Endodermal cell (in vitro differentiated cells): ENCODE results near the gene RNF40. TPM values are rescaled to one million over a fixed set of nuclear protein-coding genes. Genes with fewer than 3 reads are reported as not detected.

Source experiments
- DNase-seq: peaks from one replicate; pipeline ENCODE4 v3.0.0-alpha.2; 2017
- H3K27ac ChIP-seq: 2 replicates; pipeline ENCODE4 v1.5.1; 2013; ENCODE audit warnings: mild to moderate bottlenecking, low read depth, low read length, moderate library complexity
- H3K27me3 ChIP-seq: 2 replicates; pipeline ENCODE4 v1.6.1; 2013; ENCODE audit warnings: mild to moderate bottlenecking, low read length, moderate library complexity; ENCODE audit not compliant: insufficient read depth, control insufficient read depth, poor library complexity, severe bottlenecking
- H3K36me3 ChIP-seq: 2 replicates; pipeline ENCODE4 v1.7.0; 2013; ENCODE audit warnings: mild to moderate bottlenecking, low read length, moderate library complexity; ENCODE audit not compliant: control insufficient read depth, insufficient read depth
- H3K4me1 ChIP-seq: one replicate; pipeline ENCODE4 v1.7.0; 2013; ENCODE audit warnings: low read length; ENCODE audit not compliant: control insufficient read depth, insufficient read depth
- H3K4me3 ChIP-seq: 2 replicates; pipeline ENCODE4 v1.5.1; 2013; ENCODE audit warnings: mild to moderate bottlenecking, low read length, moderate library complexity
- H3K9ac ChIP-seq: 2 replicates; pipeline ENCODE4 v1.6.1; 2013; ENCODE audit warnings: mild to moderate bottlenecking, low read length, moderate library complexity; ENCODE audit not compliant: poor library complexity, severe bottlenecking; ENCODE audit errors: extremely low read depth
- H3K9me3 ChIP-seq: 2 replicates; pipeline ENCODE4 v1.6.1; 2013; ENCODE audit warnings: mild to moderate bottlenecking, low read length, moderate library complexity; ENCODE audit not compliant: control insufficient read depth
- H3K27ac Mint-ChIP-seq: 2 replicates; pipeline ENCODE4 v1.8.0; 2020; ENCODE audit warnings: mixed read lengths
- H3K27me3 Mint-ChIP-seq: 2 replicates; pipeline ENCODE4 v1.8.0; 2021; ENCODE audit warnings: mild to moderate bottlenecking, mixed read lengths; ENCODE audit not compliant: insufficient read depth
- H3K36me3 Mint-ChIP-seq: 2 replicates; pipeline ENCODE4 v1.8.0; 2020; ENCODE audit warnings: low read depth, mixed read lengths
- H3K4me1 Mint-ChIP-seq: 2 replicates; pipeline ENCODE4 v1.8.0; 2020; ENCODE audit warnings: mixed read lengths
- H3K4me3 Mint-ChIP-seq: 2 replicates; pipeline ENCODE4 v1.8.0; 2020; ENCODE audit warnings: mild to moderate bottlenecking, moderate library complexity, mixed read lengths
- H3K9me3 Mint-ChIP-seq: 2 replicates; pipeline ENCODE4 v1.8.0; 2020; ENCODE audit warnings: mild to moderate bottlenecking, mixed read lengths
- WGBS, 2 experiments: methylation state at CpG; one replicate each; pipeline versions ENCODE4 v1.1.5 to v1.1.7; 2013; ENCODE audit warnings: missing lambda C conversion rate in 2 of 2, mixed read lengths in 1 of 2; ENCODE audit not compliant: insufficient coverage in 1 of 2, insufficient read length in 1 of 2; 5-methylcytosine and 5-hydroxymethylcytosine counted together
- total RNA-seq, 2 donors: library from RNA; stranded (reverse); fragmentation: NEBNext Ultra II Directional in 1 of 2; extraction: Animal tissue kit (Norgen Biotek cat#: 25700) in 1 of 2; gene quantifications; 2 replicates in 1 of 2; 3 replicates in 1 of 2; pipeline ENCODE4 v1.2.1, GENCODE V29; 2021
- TF ChIP-seq, protein P1 (sequence below): fragments of 200-600 bp; sonication (generic); conservative IDR thresholded peaks from 2 replicates; pipeline ENCODE4 v1.5.0; 2021; ENCODE audit warnings: antibody characterized with exemption, mild to moderate bottlenecking

Gene RNF40
- total RNA-seq, 2 donors from 2014 or later: 88.4 to 95.8 TPM

DNA sequence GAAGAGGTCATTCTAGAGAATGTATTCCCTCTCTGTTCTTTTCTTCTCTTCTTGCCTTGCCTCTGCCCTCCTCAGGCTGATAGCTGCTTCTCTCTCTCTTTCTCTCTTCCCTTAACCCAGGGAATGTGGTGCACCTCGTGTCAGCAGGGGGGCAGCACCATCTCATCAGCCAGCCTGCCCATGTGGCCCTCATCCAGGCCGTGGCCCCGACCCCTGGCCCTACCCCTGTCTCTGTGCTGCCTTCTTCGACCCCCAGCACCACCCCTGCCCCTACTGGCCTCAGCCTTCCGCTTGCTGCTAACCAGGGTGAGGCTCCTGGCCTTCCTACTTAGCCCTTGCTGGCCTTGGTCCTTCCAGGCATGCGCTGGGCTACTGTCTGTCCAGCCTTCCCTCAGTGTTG lies 39.7 kb upstream of the RNF40 start:
- H3K36me3 ChIP-seq: peaks cover 92% of the 10 kb centered on the region
- H3K27me3 Mint-ChIP-seq: no peaks in the 10 kb centered on the region
- no peak overlapping the region for H3K27ac ChIP-seq
- no peaks in the 10 kb centered on the region for H3K27me3 ChIP-seq
- H3K36me3 Mint-ChIP-seq: peaks cover 86% of the 10 kb centered on the region
- no peak overlapping the region for H3K4me3 ChIP-seq
- H3K9me3 ChIP-seq: no peaks in the 10 kb centered on the region
- no peaks in the 10 kb centered on the region for H3K4me1 Mint-ChIP-seq
- no peaks in the 10 kb centered on the region for H3K9me3 Mint-ChIP-seq
- no peak overlapping the region for H3K9ac ChIP-seq
- H3K4me3 Mint-ChIP-seq: no peak overlapping the region
- H3K4me1 ChIP-seq: no peaks in the 10 kb centered on the region
- WGBS, 2 experiments: 90 to 92% methylated on average over 6 of the region's 6 CpGs
- no peak overlapping the region for H3K27ac Mint-ChIP-seq
- TF ChIP-seq, protein P1, sequence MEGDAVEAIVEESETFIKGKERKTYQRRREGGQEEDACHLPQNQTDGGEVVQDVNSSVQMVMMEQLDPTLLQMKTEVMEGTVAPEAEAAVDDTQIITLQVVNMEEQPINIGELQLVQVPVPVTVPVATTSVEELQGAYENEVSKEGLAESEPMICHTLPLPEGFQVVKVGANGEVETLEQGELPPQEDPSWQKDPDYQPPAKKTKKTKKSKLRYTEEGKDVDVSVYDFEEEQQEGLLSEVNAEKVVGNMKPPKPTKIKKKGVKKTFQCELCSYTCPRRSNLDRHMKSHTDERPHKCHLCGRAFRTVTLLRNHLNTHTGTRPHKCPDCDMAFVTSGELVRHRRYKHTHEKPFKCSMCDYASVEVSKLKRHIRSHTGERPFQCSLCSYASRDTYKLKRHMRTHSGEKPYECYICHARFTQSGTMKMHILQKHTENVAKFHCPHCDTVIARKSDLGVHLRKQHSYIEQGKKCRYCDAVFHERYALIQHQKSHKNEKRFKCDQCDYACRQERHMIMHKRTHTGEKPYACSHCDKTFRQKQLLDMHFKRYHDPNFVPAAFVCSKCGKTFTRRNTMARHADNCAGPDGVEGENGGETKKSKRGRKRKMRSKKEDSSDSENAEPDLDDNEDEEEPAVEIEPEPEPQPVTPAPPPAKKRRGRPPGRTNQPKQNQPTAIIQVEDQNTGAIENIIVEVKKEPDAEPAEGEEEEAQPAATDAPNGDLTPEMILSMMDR: peak; percentile 29
- no peak for DNase-seq

DNA sequence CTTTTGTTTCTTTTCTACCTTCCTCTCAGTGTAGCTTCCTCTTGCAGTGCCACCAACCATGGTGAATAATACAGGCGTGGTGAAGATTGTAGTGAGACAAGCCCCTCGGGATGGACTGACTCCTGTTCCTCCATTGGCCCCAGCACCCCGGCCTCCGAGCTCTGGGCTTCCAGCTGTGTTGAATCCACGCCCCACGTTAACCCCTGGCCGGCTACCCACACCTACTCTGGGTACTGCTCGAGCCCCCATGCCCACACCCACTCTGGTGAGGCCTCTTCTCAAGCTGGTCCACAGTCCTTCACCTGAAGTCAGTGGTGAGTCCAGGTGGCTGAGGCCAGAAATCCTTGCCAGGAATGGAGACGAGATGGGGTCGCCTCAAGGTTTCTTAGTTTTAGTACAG lies 39.2 kb upstream of the RNF40 start:
- no peaks in the 10 kb centered on the region for H3K27me3 ChIP-seq
- no peaks in the 10 kb centered on the region for H3K9me3 Mint-ChIP-seq
- H3K27me3 Mint-ChIP-seq: no peaks in the 10 kb centered on the region
- no peaks in the 10 kb centered on the region for H3K9me3 ChIP-seq
- no peak for DNase-seq
- H3K4me3 ChIP-seq: no peak overlapping the region
- no peaks in the 10 kb centered on the region for H3K4me1 ChIP-seq
- H3K36me3 ChIP-seq: peaks cover 90% of the 10 kb centered on the region
- TF ChIP-seq, protein P1: no peak
- H3K9ac ChIP-seq: no peak overlapping the region
- WGBS, 2 experiments: 91 to 100% methylated on average over 3 to 10 of the region's 10 CpGs
- H3K27ac ChIP-seq: no peak overlapping the region
- H3K27ac Mint-ChIP-seq: no peak overlapping the region
- peaks cover 84% of the 10 kb centered on the region for H3K36me3 Mint-ChIP-seq
- no peak overlapping the region for H3K4me3 Mint-ChIP-seq
- no peaks in the 10 kb centered on the region for H3K4me1 Mint-ChIP-seq

DNA sequence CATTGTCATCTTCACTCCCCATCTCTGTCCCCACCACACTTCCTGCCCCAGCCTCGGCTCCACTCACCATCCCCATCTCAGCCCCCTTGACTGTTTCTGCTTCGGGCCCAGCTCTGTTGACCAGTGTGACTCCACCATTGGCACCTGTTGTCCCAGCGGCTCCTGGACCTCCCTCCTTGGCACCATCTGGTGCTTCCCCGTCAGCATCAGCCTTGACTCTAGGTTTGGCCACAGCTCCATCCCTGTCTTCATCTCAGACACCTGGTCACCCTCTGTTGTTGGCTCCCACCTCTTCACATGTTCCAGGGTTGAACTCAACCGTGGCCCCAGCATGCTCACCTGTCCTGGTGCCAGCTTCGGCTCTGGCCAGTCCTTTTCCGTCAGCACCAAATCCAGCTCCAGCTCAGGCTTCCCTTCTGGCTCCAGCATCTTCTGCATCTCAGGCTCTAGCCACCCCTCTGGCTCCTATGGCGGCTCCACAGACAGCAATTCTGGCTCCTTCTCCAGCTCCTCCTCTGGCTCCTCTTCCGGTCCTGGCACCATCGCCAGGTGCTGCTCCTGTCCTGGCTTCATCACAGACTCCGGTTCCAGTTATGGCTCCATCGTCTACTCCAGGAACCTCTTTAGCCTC lies 38.3 kb upstream of the RNF40 start:
- Mint-ChIP-seq H3K36me3 (peaks cover 85% of the 10 kb centered on the region), H3K27me3 (no peaks in the 10 kb centered on the region), H3K9me3 (no peaks in the 10 kb centered on the region), H3K27ac (no peak overlapping the region), H3K4me3 (no peak overlapping the region), H3K4me1 (no peaks in the 10 kb centered on the region)
- Histone ChIP-seq H3K27ac (no peak overlapping the region), H3K4me1 (no peaks in the 10 kb centered on the region), H3K27me3 (no peaks in the 10 kb centered on the region), H3K4me3 (no peak overlapping the region), H3K36me3 (peaks cover 92% of the 10 kb centered on the region), H3K9ac (no peak overlapping the region), H3K9me3 (no peaks in the 10 kb centered on the region)
- 95 to 97% methylated on average over 11 to 12 of the region's 12 CpGs for WGBS, 2 experiments
- TF ChIP-seq, protein P1: no peak
- no peak for DNase-seq
